HG02623 (cell line): ENCODE measurements around the gene EPB41L4A.

Experiments
- ATAC-seq: cut with Tn5 transposase; IDR thresholded peaks from one replicate; pipeline ENCODE4 v1.9.1; 2021; ENCODE audit warnings: moderate library complexity; ENCODE audit not compliant: unreplicated experiment

The EPB41L4A gene

DNA sequence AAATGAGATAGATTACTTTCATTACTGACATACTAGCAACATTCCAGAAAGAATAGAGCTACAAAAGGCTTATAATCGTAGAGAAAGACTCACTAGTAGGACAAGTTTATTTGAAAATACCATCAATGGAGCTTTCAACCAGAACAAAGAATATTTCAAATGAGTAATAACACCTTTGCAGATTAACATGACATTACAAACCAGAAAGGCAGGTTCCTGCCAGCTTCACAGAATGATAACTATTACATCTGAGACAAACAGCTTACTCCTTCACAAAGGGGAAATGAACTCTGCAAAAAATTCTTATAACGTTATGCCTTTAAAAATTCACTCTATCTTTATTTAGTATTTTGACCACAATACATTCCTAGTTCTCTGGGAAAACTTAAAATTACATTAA lies 103.1 kb downstream of the EPB41L4A start:
- no peak for ATAC-seq

- ATAC-seq, result no peak
Observed at GRCh38 chr5:112312295-112313275, 106.5 kb downstream of the EPB41L4A start.

DNA sequence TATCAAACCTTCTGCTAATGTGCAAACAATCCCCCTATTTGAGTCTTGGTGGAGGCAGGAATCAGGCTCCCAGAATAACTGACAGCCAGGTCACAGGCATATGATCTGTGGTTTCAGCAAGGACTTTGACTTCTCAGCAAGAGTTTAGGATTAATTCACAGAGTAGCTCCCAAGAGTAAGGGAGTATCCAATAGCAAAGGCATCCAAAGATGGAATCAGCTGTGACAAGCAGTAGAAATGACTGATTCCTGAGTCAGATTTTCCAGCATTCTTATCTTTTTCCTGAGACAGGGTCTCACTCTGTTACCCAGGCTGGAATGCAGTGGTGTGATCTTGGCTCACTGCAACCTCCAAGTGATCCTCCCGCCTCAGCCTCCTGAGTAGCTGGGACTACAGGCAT lies 108.3 kb downstream of the EPB41L4A start:
- no peak for ATAC-seq

DNA sequence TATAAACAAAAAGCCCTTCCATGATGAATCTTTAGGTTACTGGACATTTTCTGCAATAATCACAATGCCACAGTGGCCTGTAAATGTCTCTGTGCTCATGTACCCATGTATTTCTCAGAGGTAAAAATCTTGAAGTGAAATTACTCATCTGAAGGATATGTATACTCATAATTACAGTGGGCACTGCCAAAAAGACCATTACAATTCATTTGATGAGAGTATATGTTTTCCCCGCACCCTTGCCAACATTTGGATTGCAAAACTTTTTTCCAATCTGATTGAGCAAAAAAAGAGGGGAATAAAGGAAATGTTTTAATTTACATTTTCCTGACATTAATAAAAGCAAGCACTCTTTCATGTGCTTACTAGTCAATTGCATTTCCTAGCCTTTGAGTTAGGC lies 110.5 kb downstream of the EPB41L4A start:
- ATAC-seq, result no peak

GRCh38 chr5:112306956-112307355 lies 112.1 kb downstream of the EPB41L4A start:
- ATAC-seq, result no peak

- no peak for ATAC-seq
Observed at GRCh38 chr5:112304743-112305142, 114.3 kb downstream of the EPB41L4A start.

DNA sequence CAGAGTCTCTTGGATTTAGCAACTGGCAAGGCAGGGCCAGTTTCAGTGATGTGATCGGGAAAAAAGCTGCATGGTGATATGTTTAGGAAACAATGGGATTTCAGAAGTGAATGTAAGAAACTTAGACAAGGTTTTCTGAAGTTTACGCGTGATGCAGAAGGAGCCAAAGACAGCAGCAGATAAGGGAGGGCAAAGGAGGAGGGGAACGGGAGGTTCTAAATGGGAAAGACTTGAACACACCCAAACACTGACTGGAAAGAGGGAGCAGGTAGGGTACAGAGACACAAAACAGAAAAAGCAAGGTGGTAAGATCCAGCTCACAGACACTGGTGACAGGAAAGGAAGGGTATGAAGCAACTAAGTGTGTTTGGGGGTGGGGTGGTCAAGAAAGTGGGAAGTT lies 115.4 kb downstream of the EPB41L4A start:
- ATAC-seq, result no peak

DNA sequence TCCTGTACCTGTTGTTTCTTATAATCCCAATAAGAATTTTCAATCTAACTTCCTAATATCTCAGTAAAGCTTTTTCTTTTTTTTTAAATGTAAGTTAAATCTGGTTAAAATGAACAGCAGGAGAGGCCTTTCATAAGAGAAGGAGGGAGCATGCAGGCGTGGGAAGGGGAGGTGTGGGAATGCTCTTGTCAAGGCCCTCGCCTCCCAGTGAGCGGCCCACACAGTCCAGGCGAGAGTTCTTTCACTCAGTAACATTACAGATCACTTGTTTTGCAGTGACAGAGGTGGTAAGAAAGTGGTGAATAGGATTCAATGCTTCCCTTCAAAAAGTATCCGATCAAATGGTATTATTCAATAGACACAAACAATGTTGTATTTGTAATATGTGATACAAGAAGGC lies 125.0 kb downstream of the EPB41L4A start:
- no peak for ATAC-seq

DNA sequence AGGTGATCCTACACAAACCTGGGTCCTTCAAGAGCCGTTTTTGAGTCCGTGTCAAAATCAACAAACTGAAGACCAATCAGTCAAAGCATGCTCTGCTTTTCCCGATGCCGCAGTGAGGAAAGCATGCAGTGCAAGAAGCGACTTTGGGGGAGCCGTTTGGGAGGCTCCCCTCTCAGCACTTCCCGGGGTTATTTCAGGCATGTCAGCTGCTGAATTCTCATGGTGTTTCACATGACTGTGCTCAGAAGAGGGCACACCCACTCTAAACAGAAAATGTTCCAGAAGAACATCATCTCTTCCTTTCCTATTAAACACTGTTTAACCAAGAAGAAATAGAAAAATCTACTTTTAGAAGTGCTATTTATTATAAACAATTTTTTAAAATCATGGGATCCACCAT lies 125.5 kb downstream of the EPB41L4A start:
- ATAC-seq, result no peak

- no peak for ATAC-seq
Observed at GRCh38 chr5:112290691-112291090, 128.4 kb downstream of the EPB41L4A start.

DNA sequence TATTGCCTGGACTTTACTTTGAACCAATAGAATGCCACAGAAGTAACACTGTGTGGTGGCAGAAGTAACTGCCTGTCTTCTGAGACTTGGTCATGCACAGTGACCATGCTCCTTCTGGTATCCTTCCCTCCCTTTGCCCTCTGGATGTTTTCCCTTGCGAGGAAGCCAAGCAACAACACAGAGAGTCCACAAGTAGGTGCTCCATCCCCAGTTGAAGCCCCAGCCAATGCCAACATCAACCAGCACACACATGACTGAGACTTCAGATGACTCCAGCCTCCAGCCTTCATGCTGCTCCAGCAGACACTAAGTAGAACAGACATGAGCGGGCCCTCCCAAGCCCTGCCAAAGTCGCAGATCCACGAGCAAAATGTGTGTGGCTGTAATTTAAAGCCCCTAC lies 129.6 kb downstream of the EPB41L4A start:
- no peak for ATAC-seq

GRCh38 chr5:112283943-112284929 lies 134.8 kb downstream of the EPB41L4A start:
- ATAC-seq, result no peak

DNA sequence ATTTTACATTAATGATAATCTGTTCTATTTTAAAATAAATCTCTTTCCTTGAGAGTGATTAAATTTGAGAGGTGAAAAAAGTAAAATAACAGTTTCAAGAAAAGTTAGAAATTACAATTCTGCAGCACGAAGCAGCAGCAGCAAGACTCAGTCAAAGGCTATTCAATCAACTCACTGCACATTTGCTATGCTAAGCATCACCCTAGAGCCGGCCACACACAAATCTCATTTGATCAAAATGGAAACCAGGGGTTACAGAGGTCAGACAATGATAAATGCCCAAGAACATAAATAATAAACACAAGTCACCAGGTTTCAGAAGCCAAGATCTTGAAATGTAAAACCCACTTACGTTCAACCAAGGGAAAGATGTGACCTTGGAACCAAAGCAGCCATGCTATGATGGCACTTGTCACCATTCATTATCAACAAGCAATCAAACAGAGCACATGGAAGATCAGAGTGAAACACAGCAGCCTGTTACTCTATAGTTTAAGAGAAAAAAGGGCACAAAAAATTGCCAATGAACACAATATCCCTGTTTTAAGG lies 136.0 kb downstream of the EPB41L4A start:
- no peak for ATAC-seq

DNA sequence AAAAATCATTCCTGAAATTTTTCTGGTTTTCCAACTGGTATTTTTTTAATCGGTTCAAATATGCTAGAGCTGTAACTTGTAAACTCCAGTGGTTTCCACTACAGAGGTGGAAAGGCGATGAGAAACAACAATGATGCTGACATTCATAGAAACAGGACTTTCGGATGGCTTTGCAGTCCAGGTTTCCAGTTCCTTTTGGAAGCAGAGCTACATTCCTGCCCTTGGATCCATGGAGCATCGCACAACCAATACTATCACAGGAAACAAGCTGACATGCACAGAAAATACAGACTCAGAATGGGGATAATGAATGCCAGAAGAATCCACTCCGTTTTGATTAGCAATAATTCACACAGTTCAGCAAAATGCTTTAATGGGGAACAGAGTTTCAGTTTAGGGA lies 140.0 kb downstream of the EPB41L4A start:
- no peak for ATAC-seq

- no peak for ATAC-seq
Observed at GRCh38 chr5:112276991-112277390, 142.1 kb downstream of the EPB41L4A start.

GRCh38 chr5:112275671-112276070 lies 143.4 kb downstream of the EPB41L4A start:
- ATAC-seq, result no peak

- ATAC-seq, result no peak
Observed at GRCh38 chr5:112270299-112271293, 148.5 kb downstream of the EPB41L4A start.

DNA sequence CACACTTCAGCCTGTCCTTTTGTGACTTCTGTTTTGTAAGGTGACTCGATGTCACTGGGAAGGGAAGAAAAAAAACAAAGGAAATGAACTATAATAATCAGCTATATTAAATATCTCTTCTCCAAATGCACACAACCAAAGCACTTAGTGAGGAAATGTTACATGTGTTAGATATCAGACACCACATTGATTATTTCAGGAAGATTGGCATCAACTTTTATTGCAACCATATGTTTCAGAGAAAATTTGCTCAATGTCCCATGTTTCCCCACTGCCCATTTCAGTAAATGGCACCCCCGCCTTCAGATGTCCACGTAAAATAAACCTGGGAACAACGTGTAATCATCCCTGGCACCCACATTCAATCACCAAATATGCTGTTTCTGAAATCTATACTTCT lies 151.8 kb downstream of the EPB41L4A start:
- no peak for ATAC-seq

- no peak for ATAC-seq
Observed at GRCh38 chr5:112264666-112265065, 154.4 kb downstream of the EPB41L4A start.

DNA sequence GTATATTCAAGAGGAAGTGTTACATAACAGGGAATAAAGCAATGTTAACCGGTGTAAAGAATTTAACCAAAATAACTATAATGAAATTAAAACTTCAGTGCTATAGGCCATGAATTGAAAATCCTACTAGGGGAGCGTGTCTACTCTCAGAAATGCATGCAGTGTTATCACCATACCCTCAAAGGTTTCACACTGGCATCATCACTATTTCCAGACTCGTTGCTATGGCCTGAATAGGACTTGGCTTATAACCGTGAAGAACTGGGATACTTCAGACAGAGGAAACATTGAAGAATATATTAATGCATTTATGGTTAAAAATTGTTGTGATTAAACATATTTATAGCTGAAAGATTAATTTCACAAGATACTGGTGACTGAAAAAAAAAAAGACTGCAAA lies 154.9 kb downstream of the EPB41L4A start:
- no peak for ATAC-seq
